Osteocyte (in vitro differentiated cells): ENCODE results near the gene FNDC3B. TPM values are rescaled to one million over a fixed set of nuclear protein-coding genes. Genes with fewer than 3 reads are reported as not detected.

Experiments
- DNase-seq: peaks from one replicate; pipeline ENCODE4 v3.0.0; 2021; ENCODE audit warnings: mixed read lengths; ENCODE audit not compliant: unreplicated experiment; ENCODE audit errors: extremely low spot score
- H3K27ac Mint-ChIP-seq: one replicate; pipeline ENCODE4 v1.8.0; 2021; ENCODE audit warnings: mild to moderate bottlenecking, mixed read lengths; ENCODE audit not compliant: unreplicated experiment
- H3K27me3 Mint-ChIP-seq: one replicate; pipeline ENCODE4 v1.8.0; 2021; ENCODE audit warnings: mixed read lengths; ENCODE audit not compliant: unreplicated experiment
- H3K36me3 Mint-ChIP-seq: one replicate; pipeline ENCODE4 v1.8.0; 2021; ENCODE audit warnings: mixed read lengths; ENCODE audit not compliant: unreplicated experiment
- H3K4me1 Mint-ChIP-seq: one replicate; pipeline ENCODE4 v1.8.0; 2021; ENCODE audit warnings: mixed read lengths; ENCODE audit not compliant: unreplicated experiment
- H3K4me3 Mint-ChIP-seq: one replicate; pipeline ENCODE4 v1.8.0; 2021; ENCODE audit warnings: mild to moderate bottlenecking, moderate library complexity, mixed read lengths; ENCODE audit not compliant: unreplicated experiment
- H3K9me3 Mint-ChIP-seq: one replicate; pipeline ENCODE4 v1.8.0; 2021; ENCODE audit warnings: mixed read lengths; ENCODE audit not compliant: unreplicated experiment
- total RNA-seq: library from RNA; stranded (reverse); gene quantifications from 2 replicates; pipeline ENCODE4 v1.2.1, GENCODE V29; 2021
- TF ChIP-seq, protein P1 (sequence below): fragments of 200-600 bp; sonication (generic); IDR thresholded peaks from 2 replicates; pipeline ENCODE4 v1.5.0; 2021; ENCODE audit warnings: antibody characterized with exemption, mild to moderate bottlenecking, moderate library complexity

The FNDC3B gene
- total RNA-seq, 1 donor from 2014 or later: 240 TPM

DNA sequence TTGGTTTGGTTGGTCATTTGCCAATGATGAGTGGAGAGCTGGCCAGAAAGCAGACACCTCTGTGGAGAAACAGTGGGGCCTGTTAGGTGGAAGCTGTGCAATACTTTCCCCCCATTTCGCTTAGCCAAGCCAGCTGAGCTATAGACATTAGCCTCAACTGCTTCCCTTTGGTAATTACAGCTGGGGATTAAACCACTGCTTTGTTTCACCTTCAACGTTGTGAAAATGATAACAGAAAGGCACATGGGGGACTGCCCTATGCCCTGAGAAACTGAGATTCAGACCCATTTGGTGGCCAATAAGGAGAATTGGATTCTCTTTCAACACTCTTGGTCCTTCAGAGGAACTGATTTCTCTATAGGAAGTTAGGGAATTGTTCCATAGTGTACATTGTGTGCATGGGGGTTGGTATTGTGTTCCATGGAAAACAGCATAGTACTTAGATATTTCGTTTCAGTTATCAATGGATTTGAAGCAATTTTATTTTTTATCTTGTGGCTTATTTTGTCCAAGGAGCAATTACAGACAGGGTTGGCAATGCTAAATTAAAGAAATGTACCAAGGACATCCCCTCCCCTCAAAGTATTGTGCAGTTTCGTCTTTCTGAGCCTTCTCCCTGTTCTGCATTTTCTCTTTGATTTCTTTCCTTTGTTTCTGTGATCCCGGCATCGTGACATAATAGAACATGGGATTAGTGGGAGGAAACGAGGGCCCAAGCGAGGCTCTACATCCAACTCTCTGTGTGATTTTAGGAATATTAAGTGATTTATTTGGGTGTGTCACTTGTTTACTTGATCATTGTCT, 194.3 kb downstream of the FNDC3B start:
- H3K9me3 Mint-ChIP-seq: no peaks in the 10 kb centered on the region
- H3K27me3 Mint-ChIP-seq: no peaks in the 10 kb centered on the region
- TF ChIP-seq, protein P1, sequence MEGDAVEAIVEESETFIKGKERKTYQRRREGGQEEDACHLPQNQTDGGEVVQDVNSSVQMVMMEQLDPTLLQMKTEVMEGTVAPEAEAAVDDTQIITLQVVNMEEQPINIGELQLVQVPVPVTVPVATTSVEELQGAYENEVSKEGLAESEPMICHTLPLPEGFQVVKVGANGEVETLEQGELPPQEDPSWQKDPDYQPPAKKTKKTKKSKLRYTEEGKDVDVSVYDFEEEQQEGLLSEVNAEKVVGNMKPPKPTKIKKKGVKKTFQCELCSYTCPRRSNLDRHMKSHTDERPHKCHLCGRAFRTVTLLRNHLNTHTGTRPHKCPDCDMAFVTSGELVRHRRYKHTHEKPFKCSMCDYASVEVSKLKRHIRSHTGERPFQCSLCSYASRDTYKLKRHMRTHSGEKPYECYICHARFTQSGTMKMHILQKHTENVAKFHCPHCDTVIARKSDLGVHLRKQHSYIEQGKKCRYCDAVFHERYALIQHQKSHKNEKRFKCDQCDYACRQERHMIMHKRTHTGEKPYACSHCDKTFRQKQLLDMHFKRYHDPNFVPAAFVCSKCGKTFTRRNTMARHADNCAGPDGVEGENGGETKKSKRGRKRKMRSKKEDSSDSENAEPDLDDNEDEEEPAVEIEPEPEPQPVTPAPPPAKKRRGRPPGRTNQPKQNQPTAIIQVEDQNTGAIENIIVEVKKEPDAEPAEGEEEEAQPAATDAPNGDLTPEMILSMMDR: no peak
- DNase-seq: no peak
- no peak overlapping the region for H3K4me3 Mint-ChIP-seq
- H3K27ac Mint-ChIP-seq: peak overlapping the region; percentile 21
- H3K4me1 Mint-ChIP-seq: peaks cover 11% of the 10 kb centered on the region
- peaks cover 34% of the 10 kb centered on the region for H3K36me3 Mint-ChIP-seq

DNA sequence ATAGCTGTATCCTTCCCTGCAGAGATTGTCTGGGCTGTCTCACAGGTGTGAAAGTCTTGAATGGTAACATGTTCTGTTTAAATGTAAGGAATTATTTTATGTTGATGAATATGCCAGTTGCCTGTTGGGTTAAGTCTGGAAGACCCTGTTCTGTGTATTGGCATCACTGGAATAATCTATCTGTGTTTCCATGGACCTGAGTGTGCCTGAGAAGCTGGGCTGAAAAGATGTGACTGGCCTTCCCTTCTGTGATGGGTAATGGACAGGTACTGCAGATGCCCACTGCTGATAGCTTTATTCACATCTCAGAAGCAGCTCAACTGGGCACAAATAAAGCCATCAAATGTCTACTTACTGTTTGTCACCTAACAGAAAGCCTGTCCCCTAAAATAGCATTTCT, 196.3 kb downstream of the FNDC3B start:
- Mint-ChIP-seq H3K9me3 (no peaks in the 10 kb centered on the region), H3K36me3 (peaks cover 29% of the 10 kb centered on the region)

DNA sequence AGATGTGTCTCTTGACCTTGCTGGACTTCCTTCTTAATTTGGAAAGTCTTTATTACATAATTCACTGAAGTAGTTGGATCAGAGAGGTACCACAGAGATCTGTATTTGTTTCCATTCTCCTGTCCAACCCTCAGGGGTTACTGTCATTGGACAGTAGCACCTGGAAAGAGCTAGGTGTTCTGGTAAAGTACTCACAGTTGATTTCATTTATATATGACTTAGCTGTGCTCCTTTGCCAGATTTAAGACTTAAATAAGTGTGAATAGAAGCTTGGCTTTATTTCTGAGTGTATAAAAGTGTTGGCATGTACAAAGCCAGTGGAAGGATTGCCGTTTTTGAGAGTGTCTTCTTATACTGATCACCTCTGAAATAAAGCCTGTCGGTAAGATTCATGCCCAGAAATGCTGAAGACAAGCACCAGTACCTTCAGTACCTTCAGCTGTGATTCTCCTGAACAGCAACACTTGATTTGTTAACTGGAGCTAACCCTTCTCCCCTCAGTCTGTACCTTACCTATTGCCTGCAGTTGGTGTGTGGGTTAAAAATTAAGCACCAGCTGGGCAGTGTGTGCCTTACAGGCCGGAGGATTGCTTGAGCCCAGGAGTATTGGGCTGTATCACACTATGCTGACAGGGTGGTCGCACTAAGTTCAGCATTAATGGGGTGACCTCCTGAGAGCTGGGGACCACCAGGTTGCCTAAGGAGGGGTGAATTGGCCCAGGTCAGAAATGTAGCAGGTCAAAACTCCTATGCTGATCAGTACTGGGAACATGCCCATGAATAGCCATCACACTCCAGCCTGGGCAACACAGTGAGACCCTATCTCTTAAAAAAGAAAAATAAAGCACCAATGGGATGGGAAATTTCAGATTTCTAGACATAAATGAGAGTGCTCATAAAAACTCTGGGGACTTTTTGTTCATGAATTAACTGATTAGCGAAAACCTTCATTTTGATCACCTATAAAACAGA, 197.7 kb downstream of the FNDC3B start:
- H3K27me3 Mint-ChIP-seq: no peaks in the 10 kb centered on the region

More for the DNA sequence above, 196.3 kb downstream of the FNDC3B start:
- peaks cover 8% of the 10 kb centered on the region for H3K4me1 Mint-ChIP-seq
- TF ChIP-seq, protein P1: no peak
- peak overlapping the region; percentile 44 for H3K27ac Mint-ChIP-seq
- no peaks in the 10 kb centered on the region for H3K27me3 Mint-ChIP-seq
- no peak for DNase-seq
- no peak overlapping the region for H3K4me3 Mint-ChIP-seq

DNA sequence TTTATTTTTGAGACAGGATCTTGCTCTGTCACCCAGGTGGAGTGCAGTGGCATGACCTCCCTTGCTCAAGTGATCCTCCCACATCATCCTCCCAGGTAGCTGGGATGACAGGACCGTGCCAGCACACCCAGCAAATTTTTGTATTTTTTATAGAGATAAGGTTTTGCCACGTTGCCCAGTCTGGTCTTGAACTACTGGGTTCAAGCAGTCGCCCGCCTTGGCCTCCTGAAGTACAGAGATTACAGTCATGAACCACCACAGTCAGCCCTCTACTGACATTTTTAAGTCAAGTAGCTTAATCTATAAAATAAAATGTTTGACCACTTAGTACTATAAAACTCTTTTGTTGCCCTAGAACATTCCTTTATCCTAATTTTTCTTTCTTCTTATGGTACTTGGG, 198.8 kb downstream of the FNDC3B start:
- TF ChIP-seq, protein P1: no peak

More for the DNA sequence above, 197.7 kb downstream of the FNDC3B start:
- H3K4me1 Mint-ChIP-seq: peaks cover 9% of the 10 kb centered on the region
- H3K4me3 Mint-ChIP-seq: no peak overlapping the region
- H3K27ac Mint-ChIP-seq: no peak overlapping the region
- peaks cover 30% of the 10 kb centered on the region for H3K36me3 Mint-ChIP-seq
- TF ChIP-seq, protein P1: no peak
- DNase-seq: no peak
- H3K9me3 Mint-ChIP-seq: no peaks in the 10 kb centered on the region

More for the DNA sequence above, 198.8 kb downstream of the FNDC3B start:
- Mint-ChIP-seq H3K9me3 (peaks cover 5% of the 10 kb centered on the region), H3K27ac (peak overlapping the region; percentile 23), H3K4me3 (no peak overlapping the region), H3K27me3 (no peaks in the 10 kb centered on the region), H3K36me3 (peaks cover 34% of the 10 kb centered on the region), H3K4me1 (peaks cover 7% of the 10 kb centered on the region)
- no peak for DNase-seq
